Tibial nerve (tissue), 4 donors: Measurements from ENCODE around the gene PANK3.

Experiments
- EP300 ChIP-seq, 2 donors: sonication (generic); formaldehyde crosslinking; IDR thresholded peaks; one replicate each; pipeline ENCODE4 v1.6.1; 2017; ENCODE audit warnings: antibody characterized with exemption in 2 of 2, mild to moderate bottlenecking in 1 of 2
- POLR2A ChIP-seq, 2 donors: fragments of 450-650 bp; IDR thresholded peaks; one replicate each; pipeline ENCODE4 v1.6.1; 2017; ENCODE audit warnings: antibody characterized with exemption in 2 of 2, mild to moderate bottlenecking in 2 of 2, moderate library complexity in 2 of 2
- TF ChIP-seq, protein P1 (sequence below), 5 experiments: fragments of 200-600 bp in 3 of 5; fragments of 450-650 bp in 2 of 5; sonication (generic) in 3 of 5; IDR thresholded peaks; one replicate each; pipeline ENCODE4 v1.5.1; 2016 to 2019; ENCODE audit warnings: antibody characterized with exemption in 5 of 5, mild to moderate bottlenecking in 3 of 5, moderate library complexity in 2 of 5

DNA sequence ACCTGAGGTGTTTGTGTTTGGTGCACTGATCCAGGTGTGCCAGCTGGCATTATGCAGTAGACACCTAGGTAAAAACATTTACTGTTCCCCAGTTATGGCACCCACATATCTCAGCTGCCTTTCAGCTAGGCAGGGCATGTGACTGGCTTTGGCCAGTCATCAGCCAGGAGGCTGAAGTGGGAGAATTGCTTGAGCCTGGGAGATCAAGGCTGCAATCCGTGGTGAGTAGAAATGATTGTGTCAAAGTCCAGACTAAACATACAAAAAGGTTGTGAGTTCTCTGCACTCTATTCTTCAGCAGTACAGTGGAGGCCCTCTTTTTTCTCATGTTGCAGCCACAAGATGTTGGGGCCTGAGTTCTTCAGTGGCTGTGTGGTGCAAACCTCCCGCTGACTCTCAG lies 53.3 kb downstream of the PANK3 start:
- TF ChIP-seq, protein P1, sequence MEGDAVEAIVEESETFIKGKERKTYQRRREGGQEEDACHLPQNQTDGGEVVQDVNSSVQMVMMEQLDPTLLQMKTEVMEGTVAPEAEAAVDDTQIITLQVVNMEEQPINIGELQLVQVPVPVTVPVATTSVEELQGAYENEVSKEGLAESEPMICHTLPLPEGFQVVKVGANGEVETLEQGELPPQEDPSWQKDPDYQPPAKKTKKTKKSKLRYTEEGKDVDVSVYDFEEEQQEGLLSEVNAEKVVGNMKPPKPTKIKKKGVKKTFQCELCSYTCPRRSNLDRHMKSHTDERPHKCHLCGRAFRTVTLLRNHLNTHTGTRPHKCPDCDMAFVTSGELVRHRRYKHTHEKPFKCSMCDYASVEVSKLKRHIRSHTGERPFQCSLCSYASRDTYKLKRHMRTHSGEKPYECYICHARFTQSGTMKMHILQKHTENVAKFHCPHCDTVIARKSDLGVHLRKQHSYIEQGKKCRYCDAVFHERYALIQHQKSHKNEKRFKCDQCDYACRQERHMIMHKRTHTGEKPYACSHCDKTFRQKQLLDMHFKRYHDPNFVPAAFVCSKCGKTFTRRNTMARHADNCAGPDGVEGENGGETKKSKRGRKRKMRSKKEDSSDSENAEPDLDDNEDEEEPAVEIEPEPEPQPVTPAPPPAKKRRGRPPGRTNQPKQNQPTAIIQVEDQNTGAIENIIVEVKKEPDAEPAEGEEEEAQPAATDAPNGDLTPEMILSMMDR (IDR thresholded peaks at IDR 0.05): no peak
- no peak for TF ChIP-seq POLR2A (IDR thresholded peaks at IDR 0.05)
- no peak for TF ChIP-seq EP300 (IDR thresholded peaks at IDR 0.05)
